GM18520 (cell line): Measurements from ENCODE around the gene TAS1R1.

Experiments
- ATAC-seq: cut with Tn5 transposase; IDR thresholded peaks from one replicate; pipeline ENCODE4 v1.9.1; 2021; ENCODE audit not compliant: unreplicated experiment

Gene TAS1R1

GRCh38 chr1:6627841-6628545 is 72.9 kb downstream of the TAS1R1 start:
- ATAC-seq: no peak

GRCh38 chr1:6628971-6629479 is 73.9 kb downstream of the TAS1R1 start:
- ATAC-seq: no peak
